Astrocyte of the spinal cord (primary cell): Measurements from ENCODE around the gene FAM98C.

ENCODE experiments used
- DNase-seq: peaks from one replicate; pipeline ENCODE4 v3.0.0; 2011; ENCODE audit warnings: low read depth, low spot score
- H3K4me3 ChIP-seq: 2 replicates; pipeline ENCODE4 v1.5.1; 2011; ENCODE audit warnings: low read depth, mild to moderate bottlenecking, low read length, moderate library complexity
- CTCF ChIP-seq: IDR thresholded peaks from 2 replicates; pipeline ENCODE4 v1.5.1; 2012; ENCODE audit warnings: low read depth, mild to moderate bottlenecking, low read length, inconsistent platforms
- in situ Hi-C: cut with HindIII; loops from 2 replicates; pipeline ENCODE4 v1.10.0; 2017; ENCODE audit warnings: low sequenced_read_pairs

Gene FAM98C

GRCh38 chr19:38445362-38445761 is 42.5 kb downstream of the FAM98C start:
- in situ Hi-C loops: no loop called here
- TF ChIP-seq CTCF: no peak

GRCh38 chr19:38448225-38448624 is 45.3 kb downstream of the FAM98C start:
- in situ Hi-C loops: no loop called here
- DNase-seq: no peak
- H3K4me3 ChIP-seq: no peak overlapping the region
- no peak for TF ChIP-seq CTCF

More at GRCh38 chr19:38445362-38445761, 42.5 kb downstream of the FAM98C start:
- no peak overlapping the region for H3K4me3 ChIP-seq
- no peak for DNase-seq

- DNase-seq: no peak
- no peak for TF ChIP-seq CTCF
- in situ Hi-C loops: no loop called here
- H3K4me3 ChIP-seq: no peak overlapping the region
Measured at GRCh38 chr19:38449518-38449917, 46.6 kb downstream of the FAM98C start.

GRCh38 chr19:38451036-38451435 is 48.1 kb downstream of the FAM98C start:
- TF ChIP-seq CTCF: no peak
- DNase-seq: no peak
- in situ Hi-C loops: no loop called here
- no peak overlapping the region for H3K4me3 ChIP-seq

- TF ChIP-seq CTCF: no peak
- no peak for DNase-seq
- in situ Hi-C loops: no loop called here
- H3K4me3 ChIP-seq: no peak overlapping the region
Measured at GRCh38 chr19:38451629-38452028, 48.7 kb downstream of the FAM98C start.

GRCh38 chr19:38452430-38453366 is 49.8 kb downstream of the FAM98C start:
- in situ Hi-C loops: no loop called here
- TF ChIP-seq CTCF: no peak
- H3K4me3 ChIP-seq: no peak overlapping the region
- DNase-seq: no peak
